Activated T-cell treated with anti-CD3 and anti-CD28 coated beads for 24 hours (primary cell): ENCODE data around the gene MYO1E.
"Not testable (repeated sequence)": the region's sequence is repeated elsewhere in the genome, so short reads cannot be mapped to it uniquely, and the experiment has no call there.

Source experiments
- DNase-seq: peaks from one replicate; pipeline ENCODE4 v3.0.0-alpha.2; 2020; ENCODE audit warnings: low read depth

The MYO1E gene

DNA sequence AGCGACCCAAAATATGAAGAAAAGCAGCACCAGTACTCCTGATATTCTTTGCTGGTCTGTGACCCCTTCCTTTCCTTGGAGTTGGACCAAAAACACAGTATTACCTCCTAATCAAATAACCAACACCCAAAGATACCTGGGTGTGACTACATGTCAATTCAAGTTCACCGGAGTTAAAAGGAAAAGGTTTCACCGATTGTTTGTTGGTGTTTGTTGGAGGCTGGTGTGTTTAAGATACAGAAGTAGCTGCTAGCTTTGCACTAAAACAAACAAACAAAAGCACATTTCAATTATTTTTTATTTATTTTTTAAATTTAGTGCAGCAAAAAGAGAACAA, 81.5 kb downstream of the MYO1E start:
- DNase-seq, result no peak

- no peak for DNase-seq
Observed at GRCh38 chr15:59290295-59291212, 82.1 kb downstream of the MYO1E start.

GRCh38 chr15:59289574-59289973, 83.1 kb downstream of the MYO1E start:
- DNase-seq, result no peak

DNA sequence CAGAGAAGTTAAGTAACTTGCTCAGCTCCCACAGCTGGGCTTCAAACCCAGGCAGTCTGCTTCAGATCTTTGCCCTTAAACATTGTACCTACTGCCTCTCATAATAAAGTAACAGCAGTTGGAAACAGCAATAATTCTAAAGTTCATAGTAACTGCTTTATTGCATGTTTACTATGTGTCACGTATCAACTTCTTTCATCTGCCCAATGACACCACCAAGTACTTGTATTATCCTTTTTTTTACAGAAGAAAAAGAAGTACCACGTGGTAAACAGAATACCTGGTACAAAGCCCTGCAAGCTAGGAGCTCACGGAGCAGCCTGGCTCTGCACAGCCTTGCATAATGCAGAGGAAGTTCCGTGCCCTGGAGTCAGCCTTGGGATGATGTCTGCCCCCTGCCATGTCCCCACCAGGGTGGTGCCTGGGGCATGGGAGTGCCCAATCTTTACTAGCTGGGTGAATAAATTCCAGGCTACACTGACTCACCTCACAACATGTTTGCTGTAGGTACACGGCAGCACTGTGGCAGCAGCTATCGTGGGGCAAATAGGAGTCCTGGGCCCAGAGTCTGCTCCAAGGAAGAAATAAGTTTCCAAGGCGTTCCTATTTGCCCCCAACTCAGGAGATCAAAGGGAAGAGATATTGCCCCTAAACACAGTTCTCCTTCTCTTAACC, 88.8 kb downstream of the MYO1E start:
- no peak for DNase-seq

DNA sequence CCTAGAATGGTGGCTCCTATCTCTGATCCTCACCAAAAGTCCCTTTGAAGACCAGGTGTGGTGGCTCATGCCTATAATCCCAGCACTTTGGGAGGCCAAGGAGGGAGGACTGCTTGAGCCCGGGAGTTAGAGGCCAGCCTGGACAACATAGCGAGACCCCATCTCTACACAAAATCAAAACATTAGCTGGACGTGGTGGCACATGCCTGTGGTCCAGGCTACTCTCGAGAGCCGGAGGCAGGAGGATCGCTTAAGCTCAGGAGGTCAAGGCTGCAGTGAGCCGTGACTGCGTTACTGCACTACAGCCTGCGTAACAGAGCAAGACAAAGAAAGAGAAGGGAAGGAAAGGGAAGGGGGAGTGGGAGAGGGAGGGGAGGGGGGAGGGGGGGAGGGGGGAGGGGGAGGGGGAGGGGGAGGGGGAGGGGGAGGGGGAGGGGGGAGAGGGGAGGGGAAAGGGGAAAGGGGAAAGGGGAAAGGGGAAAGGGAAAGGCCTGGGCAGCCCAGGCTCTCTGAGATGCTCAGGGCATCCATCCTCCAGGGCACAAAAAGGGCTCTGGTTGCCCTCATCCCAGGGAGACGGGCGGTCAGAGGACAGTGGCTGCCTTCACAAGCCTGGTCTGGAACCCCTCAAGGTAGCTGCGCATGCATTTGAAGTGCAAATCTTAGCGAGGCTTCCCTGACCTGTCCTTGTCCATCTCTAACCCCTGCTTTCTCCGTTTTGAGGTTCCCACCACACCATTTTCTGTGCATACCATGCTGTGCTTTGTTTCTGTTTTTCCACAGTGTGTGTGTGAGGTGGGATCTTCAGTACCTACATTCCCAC, 89.9 kb downstream of the MYO1E start:
- DNase-seq, result no peak

GRCh38 chr15:59281699-59282098, 91.0 kb downstream of the MYO1E start:
- no peak for DNase-seq

GRCh38 chr15:59280855-59281254, 91.8 kb downstream of the MYO1E start:
- DNase-seq, result no peak

- not testable (repeated sequence) for DNase-seq
Observed at GRCh38 chr15:59280292-59280691, 92.4 kb downstream of the MYO1E start.

DNA sequence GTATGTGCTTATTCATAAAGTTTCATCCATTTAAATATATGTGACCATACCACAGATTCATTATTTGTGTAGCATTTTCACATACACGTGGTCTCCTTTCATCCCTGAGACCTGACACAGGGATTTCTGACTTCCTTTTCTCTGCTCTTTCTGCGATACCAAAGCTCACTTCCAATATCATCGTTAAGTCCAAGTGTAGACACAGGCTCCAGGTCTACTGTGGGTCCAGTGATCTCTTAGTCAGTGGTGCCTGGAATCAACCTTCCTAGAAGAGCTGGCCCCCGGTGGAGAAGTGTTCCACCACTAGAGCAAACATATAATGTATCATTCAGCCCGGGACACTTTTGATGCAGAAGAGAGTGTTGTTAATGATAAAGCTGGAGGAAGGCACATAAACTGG, 93.6 kb downstream of the MYO1E start:
- DNase-seq, result no peak

DNA sequence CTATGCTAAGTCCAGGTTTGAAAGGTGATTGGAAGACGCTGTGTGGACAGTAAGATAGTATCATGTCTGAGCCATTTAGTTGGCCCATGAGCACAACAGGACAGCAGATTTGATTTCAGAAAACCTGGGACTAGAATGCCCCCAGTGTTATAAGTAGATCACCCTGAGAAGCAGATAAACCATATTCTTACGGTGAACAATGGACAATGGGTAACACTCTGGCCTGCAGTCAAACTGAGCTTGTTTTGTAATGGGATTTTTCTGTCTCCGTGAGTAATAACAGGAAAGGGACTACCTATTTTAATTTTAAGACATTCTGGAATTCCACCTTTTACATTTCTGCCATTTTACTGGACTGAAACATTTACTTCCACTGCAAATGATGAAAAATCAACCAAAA, 94.6 kb downstream of the MYO1E start:
- no peak for DNase-seq

DNA sequence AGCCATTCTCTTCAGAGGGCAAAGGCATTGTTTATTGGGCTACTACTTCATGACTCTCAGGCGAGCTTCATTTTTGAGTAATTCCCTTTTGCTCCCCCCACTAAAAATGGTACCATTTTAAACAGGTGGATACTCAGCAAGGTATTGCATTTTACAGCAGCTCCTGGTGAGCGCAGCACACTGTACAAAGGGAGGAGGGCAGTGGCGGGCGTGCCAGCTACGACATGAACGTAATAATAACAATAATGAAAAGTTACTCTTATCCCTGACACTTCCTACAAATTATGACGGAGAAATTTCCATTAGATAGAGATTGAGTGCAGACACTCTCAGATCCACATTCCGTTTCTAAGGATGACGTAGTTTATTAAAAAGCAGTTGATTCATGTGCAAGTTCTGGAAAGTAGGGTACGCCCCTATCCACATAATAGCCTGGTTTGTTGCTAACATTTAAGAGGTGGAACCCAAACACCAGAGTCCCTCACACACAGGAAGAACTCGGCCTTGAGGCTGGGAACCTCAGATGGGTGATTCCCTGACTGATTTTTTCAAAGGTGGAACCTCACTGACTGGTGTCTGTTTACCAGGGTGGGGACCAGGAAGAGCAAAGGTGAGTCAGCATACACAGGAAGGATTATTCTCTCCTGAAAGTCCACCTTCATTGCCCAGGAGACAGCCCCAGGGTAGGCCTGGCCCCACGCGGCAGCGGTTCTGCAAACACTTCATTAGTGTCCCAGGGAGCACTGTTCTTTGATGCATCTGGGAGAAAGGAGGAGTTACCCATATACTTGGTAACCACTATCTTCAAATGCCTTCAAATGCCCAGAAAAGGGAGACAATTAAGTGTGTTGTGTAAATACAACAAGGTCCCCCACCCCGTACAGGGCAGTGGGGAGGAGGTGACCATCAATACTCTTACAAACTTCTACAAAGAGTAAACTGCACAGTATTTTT, 96.2 kb downstream of the MYO1E start:
- DNase-seq, result no peak

- DNase-seq, result no peak
Observed at GRCh38 chr15:59274126-59274970, 98.3 kb downstream of the MYO1E start.

DNA sequence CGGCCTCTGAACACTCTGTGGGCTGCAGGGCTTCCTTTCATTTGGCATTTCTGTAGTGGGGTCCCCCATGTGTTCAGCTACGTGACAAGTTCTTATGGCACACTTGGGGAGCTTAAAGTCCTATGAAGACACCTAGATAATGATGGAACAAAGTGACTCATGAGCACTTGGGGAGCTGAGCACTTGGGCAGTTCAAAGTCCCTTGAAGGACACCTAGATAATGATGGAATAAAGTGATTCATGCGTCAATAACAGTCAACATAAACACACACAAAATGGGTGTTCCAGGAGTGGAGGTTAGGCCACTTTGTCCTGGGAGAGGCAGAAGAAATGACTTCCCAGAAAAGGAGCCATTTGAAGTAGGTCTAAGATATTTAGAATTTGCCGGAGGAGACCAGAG, 99.4 kb downstream of the MYO1E start:
- no peak for DNase-seq

GRCh38 chr15:59271595-59272201, 101.0 kb downstream of the MYO1E start:
- DNase-seq, result no peak

DNA sequence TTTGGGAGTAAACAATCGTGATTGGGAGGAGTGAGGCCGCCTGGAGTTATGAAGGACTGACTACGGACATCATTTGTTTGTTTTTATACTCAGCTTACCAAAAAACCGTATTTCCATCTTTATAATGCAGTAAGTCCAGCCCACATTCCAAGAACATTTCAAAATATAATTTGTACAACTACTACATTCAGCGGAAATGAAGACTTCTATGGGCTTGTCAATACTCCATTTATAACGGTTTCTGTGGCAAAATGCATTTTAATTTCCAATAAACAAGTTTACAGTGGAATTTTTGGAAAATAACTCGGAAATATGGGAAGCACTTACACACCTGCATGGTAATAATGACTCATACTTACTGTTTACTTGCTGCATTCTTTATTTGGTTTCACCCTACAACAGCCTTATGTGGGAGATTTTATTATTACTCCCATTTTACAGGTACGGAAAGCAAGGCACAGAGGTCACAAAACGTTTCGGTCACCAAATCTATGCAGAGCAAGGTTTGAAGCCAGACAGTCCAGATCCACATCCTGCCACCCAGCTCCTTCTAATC, 103.7 kb downstream of the MYO1E start:
- no peak for DNase-seq

DNA sequence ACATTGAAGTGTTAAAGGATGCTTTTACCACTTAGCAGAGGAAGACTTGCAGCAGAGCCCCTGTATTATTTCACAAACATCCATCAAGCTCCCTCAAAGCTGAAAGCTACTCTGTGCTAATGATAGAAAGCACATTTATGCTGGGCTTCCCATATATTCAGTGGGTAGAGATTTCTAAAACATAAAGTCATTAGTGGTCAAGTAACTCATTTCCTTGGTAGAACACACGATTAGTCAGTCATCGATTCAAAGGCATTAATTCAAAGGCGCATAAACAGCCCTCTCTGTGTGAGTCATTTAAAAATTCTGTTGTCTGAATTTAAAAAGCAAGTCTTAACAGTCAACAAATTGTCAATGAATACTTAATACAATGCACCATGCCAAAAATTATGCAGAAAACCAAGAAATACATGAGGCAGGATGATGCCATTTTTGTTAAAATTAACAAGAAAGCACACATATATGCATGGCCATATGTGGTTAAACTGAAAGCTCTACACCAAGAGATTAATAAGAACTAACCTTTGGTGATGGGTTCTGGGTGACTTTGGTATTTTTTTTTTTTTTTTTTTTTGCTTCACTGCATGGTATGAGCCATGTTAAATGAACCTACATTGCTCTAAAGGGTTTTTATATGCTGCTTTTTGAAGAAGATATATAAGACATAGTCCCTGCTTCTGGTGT, 104.4 kb downstream of the MYO1E start:
- DNase-seq, result no peak

GRCh38 chr15:59266028-59266427, 106.6 kb downstream of the MYO1E start:
- no peak for DNase-seq

GRCh38 chr15:59262316-59262715, 110.4 kb downstream of the MYO1E start:
- DNase-seq, result no peak

DNA sequence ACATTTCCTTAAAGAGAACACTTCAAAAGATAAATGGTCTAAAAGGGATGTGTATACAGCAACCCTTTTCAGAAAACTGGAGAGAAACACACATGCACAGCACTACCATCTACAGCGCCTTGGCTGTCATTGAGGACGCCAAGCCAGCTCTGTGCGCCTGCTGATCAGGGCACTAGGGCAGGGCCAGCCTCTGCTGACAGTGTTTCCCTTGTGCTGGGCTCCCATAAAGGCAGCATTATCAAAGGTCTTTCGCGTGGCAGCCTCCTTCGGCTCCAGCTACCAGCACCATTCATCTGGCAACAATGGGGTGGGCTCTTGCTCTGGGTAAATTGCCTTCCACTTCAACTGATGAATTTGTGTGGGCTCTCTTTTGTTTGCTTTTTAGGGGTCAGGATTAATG, 112.6 kb downstream of the MYO1E start:
- no peak for DNase-seq
